HCT116 (cell line): ENCODE results near the gene IL17RD.

Source experiments
- RAD21 ChIP-seq: IDR thresholded peaks from 2 replicates; pipeline ENCODE4 v1.6.1; 2012; ENCODE audit warnings: low read depth, mild to moderate bottlenecking
- REST ChIP-seq: IDR thresholded peaks from 2 replicates; pipeline ENCODE4 v1.6.1; 2012; ENCODE audit warnings: low read depth
- SP1 ChIP-seq: IDR thresholded peaks from 2 replicates; pipeline ENCODE4 v1.6.1; 2012; ENCODE audit warnings: low read depth
- TF ChIP-seq, protein P1 (sequence below), 3 experiments: fragments of 200-600 bp in 1 of 3; sonication (generic) in 1 of 3; IDR thresholded peaks in 2 of 3; conservative IDR thresholded peaks in 1 of 3; 2 replicates each; pipeline ENCODE4 v1.5.1; 2012 to 2017; ENCODE audit warnings: low read depth in 2 of 3, low read length in 2 of 3, antibody characterized with exemption in 1 of 3, borderline replicate concordance in 1 of 3, control low read depth in 1 of 3, mild to moderate bottlenecking in 1 of 3, mixed read lengths in 1 of 3, mixed run types in 1 of 3, moderate library complexity in 1 of 3; ENCODE audit not compliant: insufficient read depth in 1 of 3

DNA sequence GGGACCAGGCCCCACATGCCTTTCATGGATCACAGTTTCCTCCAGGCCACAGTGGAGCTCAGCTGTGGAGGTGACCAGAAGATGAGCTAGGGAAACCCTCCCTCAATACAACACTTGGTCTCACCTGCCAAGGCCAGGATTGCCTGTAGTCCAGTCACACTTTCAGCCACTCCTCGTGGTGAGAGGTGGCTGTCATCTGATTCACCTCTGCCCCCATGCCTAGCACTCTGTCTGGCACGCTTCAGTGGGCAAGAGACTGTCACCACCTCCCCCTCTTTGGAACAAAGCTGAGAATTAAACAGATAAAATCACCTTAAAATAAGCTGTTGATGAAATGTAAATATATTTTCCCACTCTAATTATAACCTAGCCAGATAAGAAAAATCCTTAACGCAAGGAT lies 4.0 kb upstream of the IL17RD start:
- TF ChIP-seq, protein P1, sequence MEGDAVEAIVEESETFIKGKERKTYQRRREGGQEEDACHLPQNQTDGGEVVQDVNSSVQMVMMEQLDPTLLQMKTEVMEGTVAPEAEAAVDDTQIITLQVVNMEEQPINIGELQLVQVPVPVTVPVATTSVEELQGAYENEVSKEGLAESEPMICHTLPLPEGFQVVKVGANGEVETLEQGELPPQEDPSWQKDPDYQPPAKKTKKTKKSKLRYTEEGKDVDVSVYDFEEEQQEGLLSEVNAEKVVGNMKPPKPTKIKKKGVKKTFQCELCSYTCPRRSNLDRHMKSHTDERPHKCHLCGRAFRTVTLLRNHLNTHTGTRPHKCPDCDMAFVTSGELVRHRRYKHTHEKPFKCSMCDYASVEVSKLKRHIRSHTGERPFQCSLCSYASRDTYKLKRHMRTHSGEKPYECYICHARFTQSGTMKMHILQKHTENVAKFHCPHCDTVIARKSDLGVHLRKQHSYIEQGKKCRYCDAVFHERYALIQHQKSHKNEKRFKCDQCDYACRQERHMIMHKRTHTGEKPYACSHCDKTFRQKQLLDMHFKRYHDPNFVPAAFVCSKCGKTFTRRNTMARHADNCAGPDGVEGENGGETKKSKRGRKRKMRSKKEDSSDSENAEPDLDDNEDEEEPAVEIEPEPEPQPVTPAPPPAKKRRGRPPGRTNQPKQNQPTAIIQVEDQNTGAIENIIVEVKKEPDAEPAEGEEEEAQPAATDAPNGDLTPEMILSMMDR (IDR thresholded peaks at IDR 0.05 in 2 of 3, conservative IDR thresholded peaks at IDR 0.05 in 1 of 3; ENCODE audit: borderline replicate concordance in 1 of 3, insufficient read depth in 1 of 3, low read depth in 2 of 3, low read length in 2 of 3), result no peak
- TF ChIP-seq RAD21 (no peak), SP1 (no peak), REST (no peak)
